ENCODE data around the gene EPS8L1.

The EPS8L1 gene

GRCh38 chr19:55136399-55137102 lies 60.9 kb downstream of the EPS8L1 start:
- no peak for TF ChIP-seq CTCF (IDR thresholded peaks at IDR 0.05)
